ENCODE data around the gene YKT6.
A peak's percentile ranks its signal among the peaks of the same experiment; 100 is the strongest.

Gene YKT6

GRCh38 chr7:44232901-44233715 lies 32.3 kb downstream of the YKT6 start:
- DNase-seq (ENCODE audit: low read depth): no peak

- no peak for DNase-seq (ENCODE audit: low read depth)
These were observed 34.3 kb downstream of the YKT6 start for GRCh38 chr7:44235066-44235465.

- no peak for DNase-seq (ENCODE audit: low read depth)
These were observed 35.0 kb downstream of the YKT6 start for GRCh38 chr7:44235582-44236332.

GRCh38 chr7:44236333-44236728 lies 35.6 kb downstream of the YKT6 start:
- no peak for DNase-seq (ENCODE audit: low read depth)

GRCh38 chr7:44237696-44238095 lies 36.9 kb downstream of the YKT6 start:
- DNase-seq (ENCODE audit: low read depth): no peak

- no peak for DNase-seq (ENCODE audit: low read depth)
These were observed 37.4 kb downstream of the YKT6 start for GRCh38 chr7:44238116-44238695.

- no peak for DNase-seq (ENCODE audit: low read depth)
These were observed 38.6 kb downstream of the YKT6 start for GRCh38 chr7:44239361-44239760.

GRCh38 chr7:44240376-44240775 lies 39.6 kb downstream of the YKT6 start:
- DNase-seq (ENCODE audit: low read depth): no peak

GRCh38 chr7:44240983-44241510 lies 40.3 kb downstream of the YKT6 start:
- peak; percentile 77 for DNase-seq (ENCODE audit: low read depth)

- DNase-seq (ENCODE audit: low read depth): no peak
These were observed 41.3 kb downstream of the YKT6 start for GRCh38 chr7:44242091-44242490.

GRCh38 chr7:44244282-44244681 lies 43.5 kb downstream of the YKT6 start:
- DNase-seq (ENCODE audit: low read depth): no peak

GRCh38 chr7:44246396-44247113 lies 45.8 kb downstream of the YKT6 start:
- no peak for DNase-seq (ENCODE audit: low read depth)

GRCh38 chr7:44247868-44248651 lies 47.3 kb downstream of the YKT6 start:
- DNase-seq (ENCODE audit: low read depth): no peak

- DNase-seq (ENCODE audit: low read depth): no peak
These were observed 49.0 kb downstream of the YKT6 start for GRCh38 chr7:44249639-44250234.

- no peak for DNase-seq (ENCODE audit: low read depth)
These were observed 50.5 kb downstream of the YKT6 start for GRCh38 chr7:44251269-44251668.

- no peak for DNase-seq (ENCODE audit: low read depth)
These were observed 51.1 kb downstream of the YKT6 start for GRCh38 chr7:44251881-44252280.

- DNase-seq (ENCODE audit: low read depth): no peak
These were observed 55.7 kb downstream of the YKT6 start for GRCh38 chr7:44256459-44256858.

GRCh38 chr7:44257213-44257612 lies 56.4 kb downstream of the YKT6 start:
- DNase-seq (ENCODE audit: low read depth): no peak

GRCh38 chr7:44257618-44258422 lies 57.0 kb downstream of the YKT6 start:
- DNase-seq (ENCODE audit: low read depth): peak; percentile 73

GRCh38 chr7:44258423-44258760 lies 57.6 kb downstream of the YKT6 start:
- no peak for DNase-seq (ENCODE audit: low read depth)

Measured in fibroblast of the conjunctiva (primary cell).